HCT116 (cell line): ENCODE data around the gene SCRN2. TPM values are rescaled to one million over a fixed set of nuclear protein-coding genes. Genes with fewer than 3 reads are reported as not detected.

Source experiments
- ATAC-seq: fragments of 200-7000 bp; cut with Tn5 transposase; 2 replicates; pipeline ENCODE4 v1.9.1; 2020; ENCODE audit warnings: mild to moderate bottlenecking, moderate library complexity
- BruUV-seq: library from RNA; stranded (reverse); fragments of 400-500 nt; replicated peaks from 2 replicates; lab custom pipeline; 2021; lab: Mats Ljungman, UMichigan
- CTCF ChIA-PET: fragments of 300-600 bp; sonication (Branson Sonifier 250); formaldehyde crosslinking; loops from one replicate; lab custom pipeline; 2021; ENCODE audit warnings: antibody characterized with exemption; lab: Charles Lee
- POLR2A ChIA-PET: fragments of 300-600, 350-600 bp; sonication (Branson Sonifier 250); formaldehyde crosslinking; loops from one replicate; lab custom pipeline; 2021; ENCODE audit warnings: antibody characterized with exemption; lab: Charles Lee
- RAD21 ChIA-PET, 2 experiments: fragments of 300-600 bp; sonication (Branson Sonifier 250); formaldehyde crosslinking; loops; one replicate each; lab custom pipeline; 2023; ENCODE audit warnings: low total read pairs in 2 of 2; ENCODE audit not compliant: uncharacterized antibody in 2 of 2, unreplicated experiment in 2 of 2, low non-redundant PET in 1 of 2; lab: Charles Lee
- DNase-seq: peaks from one replicate; pipeline ENCODE4 v3.0.0-alpha.2; 2010; ENCODE audit warnings: low read depth, low spot score
- H2AFZ ChIP-seq: fragments of 200-600 bp; shearing (Covaris generic), sonication (generic); 2 replicates; pipeline ENCODE4 v1.6.1; 2017; ENCODE audit warnings: low read depth, mixed run types, mixed read lengths, antibody characterized with exemption, low read length; ENCODE audit not compliant: poor library complexity, severe bottlenecking
- H3K27ac ChIP-seq: 2 replicates; pipeline ENCODE4 v1.5.1; 2012; ENCODE audit warnings: low read depth, low read length
- H3K27me3 ChIP-seq: fragments of 200-600 bp; sonication (generic); 2 replicates; pipeline ENCODE4 v1.6.1; 2016; ENCODE audit warnings: mixed run types, low read length, mixed read lengths; ENCODE audit not compliant: insufficient read depth
- H3K36me3 ChIP-seq, 2 experiments: fragments of 200-500 bp in 1 of 2; fragments of 200-600 bp in 1 of 2; sonication (Bioruptor generic) in 1 of 2; sonication (generic) in 1 of 2; 2 replicates each; pipeline versions ENCODE4 v1.5.1 to v1.6.1; 2014 to 2016; ENCODE audit warnings: low read length in 2 of 2, inconsistent platforms in 1 of 2, mixed read lengths in 1 of 2, mixed run types in 1 of 2; ENCODE audit not compliant: insufficient read depth in 2 of 2, control insufficient read depth in 1 of 2
- H3K4me1 ChIP-seq, 2 experiments: fragments of 200-600 bp in 1 of 2; sonication (generic) in 1 of 2; 2 replicates each; pipeline versions ENCODE4 v1.5.1 to v1.6.1; 2012 to 2017; ENCODE audit warnings: low read length in 2 of 2, inconsistent platforms in 1 of 2, mild to moderate bottlenecking in 1 of 2, mixed read lengths in 1 of 2, mixed run types in 1 of 2, moderate library complexity in 1 of 2; ENCODE audit not compliant: insufficient read depth in 2 of 2, control insufficient read depth in 1 of 2
- H3K4me2 ChIP-seq: fragments of 200-600 bp; sonication (generic); 2 replicates; pipeline ENCODE4 v1.6.1; 2017; ENCODE audit warnings: mixed run types, low read length, mixed read lengths
- H3K4me3 ChIP-seq, 2 experiments: fragments of 200-600 bp in 1 of 2; sonication (generic) in 1 of 2; replicated peaks in 1 of 2; 2 replicates each; pipeline ENCODE4 v1.5.1; 2011 to 2016; ENCODE audit warnings: low read length in 2 of 2, control low read depth in 1 of 2, low read depth in 1 of 2, mild to moderate bottlenecking in 1 of 2, mixed read lengths in 1 of 2, mixed run types in 1 of 2
- H3K79me2 ChIP-seq: fragments of 200-600 bp; sonication (generic); 2 replicates; pipeline ENCODE4 v1.6.1; 2017; ENCODE audit warnings: mild to moderate bottlenecking, mixed run types, low read length, moderate library complexity, mixed read lengths; ENCODE audit not compliant: insufficient read depth
- H3K9ac ChIP-seq: fragments of 200-600 bp; sonication (generic); 2 replicates; pipeline ENCODE4 v1.6.1; 2016; ENCODE audit warnings: low read length, mixed read lengths
- H3K9me2 ChIP-seq: fragments of 200-600 bp; sonication (generic), shearing (Covaris generic); 2 replicates; pipeline ENCODE4 v1.6.1; 2017; ENCODE audit warnings: mixed run types, mild to moderate bottlenecking, moderate library complexity; ENCODE audit not compliant: insufficient read depth
- H3K9me3 ChIP-seq, 2 experiments: fragments of 200-500 bp in 1 of 2; fragments of 200-600 bp in 1 of 2; sonication (Bioruptor generic) in 1 of 2; sonication (generic) in 1 of 2; 2 replicates each; pipeline ENCODE4 v1.6.1; 2014 to 2017; ENCODE audit warnings: low read length in 2 of 2, mixed read lengths in 2 of 2, inconsistent platforms in 1 of 2, low read depth in 1 of 2, mild to moderate bottlenecking in 1 of 2, mixed run types in 1 of 2, moderate library complexity in 1 of 2; ENCODE audit not compliant: control insufficient read depth in 1 of 2, insufficient read depth in 1 of 2
- H4K20me1 ChIP-seq: fragments of 200-600 bp; sonication (generic), shearing (Covaris generic); 2 replicates; pipeline ENCODE4 v1.6.1; 2017; ENCODE audit warnings: mixed run types, mild to moderate bottlenecking, moderate library complexity; ENCODE audit not compliant: insufficient read depth
- ELF1 ChIP-seq: IDR thresholded peaks from 2 replicates; pipeline ENCODE4 v1.6.1; 2012; ENCODE audit warnings: low read depth, borderline replicate concordance
- EZH2 ChIP-seq: fragments of 200-600 bp; sonication (generic); IDR thresholded peaks from 2 replicates; pipeline ENCODE4 v1.6.1; 2017; ENCODE audit warnings: antibody characterized with exemption, mixed run types
- FOSL1 ChIP-seq: IDR thresholded peaks from 2 replicates; pipeline ENCODE4 v1.6.1; 2012; ENCODE audit warnings: low read depth
- POLR2A ChIP-seq: IDR thresholded peaks from 2 replicates; pipeline ENCODE4 v1.7.0; 2011; ENCODE audit warnings: borderline replicate concordance; ENCODE audit not compliant: insufficient read depth, insufficient read length; ENCODE audit errors: extremely low read depth
- RAD21 ChIP-seq: IDR thresholded peaks from 2 replicates; pipeline ENCODE4 v1.6.1; 2012; ENCODE audit warnings: low read depth, mild to moderate bottlenecking
- SIN3A ChIP-seq: IDR thresholded peaks from 2 replicates; pipeline ENCODE4 v1.6.1; 2012; ENCODE audit warnings: low read depth
- SP1 ChIP-seq: IDR thresholded peaks from 2 replicates; pipeline ENCODE4 v1.6.1; 2012; ENCODE audit warnings: low read depth
- SRF ChIP-seq: IDR thresholded peaks from 2 replicates; pipeline ENCODE4 v1.6.1; 2012; ENCODE audit warnings: low read depth
- YY1 ChIP-seq: IDR thresholded peaks from 2 replicates; pipeline ENCODE4 v1.6.1; 2011; ENCODE audit warnings: low read length, low read depth, moderate library complexity, mild to moderate bottlenecking; ENCODE audit not compliant: insufficient replicate concordance; ENCODE audit errors: extremely low read depth
- ZFX ChIP-seq: fragments of 450-650 bp; IDR thresholded peaks from 2 replicates; pipeline ENCODE4 v1.6.1; 2017
- intact Hi-C: fragments of 100-400 bp; cut with micrococcal nuclease; formaldehyde crosslinking; loops from 2 replicates; pipeline ENCODE4 v1.10.0; 2022
- total RNA-seq: library from RNA; stranded (reverse); gene quantifications from one replicate; pipeline ENCODE4 v1.2.1, GENCODE V29; 2021; ENCODE audit not compliant: unreplicated experiment
- TF ChIP-seq, protein P1 (sequence below): IDR thresholded peaks from 2 replicates; pipeline ENCODE4 v1.6.1; 2012; ENCODE audit warnings: low read depth
- TF ChIP-seq, protein P2 (sequence below): IDR thresholded peaks from 2 replicates; pipeline ENCODE4 v1.6.1; 2011; ENCODE audit warnings: mild to moderate bottlenecking, low read length, moderate library complexity; ENCODE audit not compliant: insufficient replicate concordance; ENCODE audit errors: extremely low read depth
- TF ChIP-seq, protein P3 (sequence below), 3 experiments: fragments of 200-600 bp in 1 of 3; sonication (generic) in 1 of 3; IDR thresholded peaks in 2 of 3; conservative IDR thresholded peaks in 1 of 3; 2 replicates each; pipeline ENCODE4 v1.5.1; 2012 to 2017; ENCODE audit warnings: low read depth in 2 of 3, low read length in 2 of 3, antibody characterized with exemption in 1 of 3, borderline replicate concordance in 1 of 3, control low read depth in 1 of 3, mild to moderate bottlenecking in 1 of 3, mixed read lengths in 1 of 3, mixed run types in 1 of 3, moderate library complexity in 1 of 3; ENCODE audit not compliant: insufficient read depth in 1 of 3

SCRN2 gene
- total RNA-seq, 1 experiment from 2014 or later = 53.2 TPM

GRCh38 chr17:47804461-47804860 lies 36.6 kb downstream of the SCRN2 start:
- TF ChIP-seq ZFX (no peak), EZH2 (no peak), RAD21 (no peak), SRF (no peak)
- TF ChIP-seq, protein P1, sequence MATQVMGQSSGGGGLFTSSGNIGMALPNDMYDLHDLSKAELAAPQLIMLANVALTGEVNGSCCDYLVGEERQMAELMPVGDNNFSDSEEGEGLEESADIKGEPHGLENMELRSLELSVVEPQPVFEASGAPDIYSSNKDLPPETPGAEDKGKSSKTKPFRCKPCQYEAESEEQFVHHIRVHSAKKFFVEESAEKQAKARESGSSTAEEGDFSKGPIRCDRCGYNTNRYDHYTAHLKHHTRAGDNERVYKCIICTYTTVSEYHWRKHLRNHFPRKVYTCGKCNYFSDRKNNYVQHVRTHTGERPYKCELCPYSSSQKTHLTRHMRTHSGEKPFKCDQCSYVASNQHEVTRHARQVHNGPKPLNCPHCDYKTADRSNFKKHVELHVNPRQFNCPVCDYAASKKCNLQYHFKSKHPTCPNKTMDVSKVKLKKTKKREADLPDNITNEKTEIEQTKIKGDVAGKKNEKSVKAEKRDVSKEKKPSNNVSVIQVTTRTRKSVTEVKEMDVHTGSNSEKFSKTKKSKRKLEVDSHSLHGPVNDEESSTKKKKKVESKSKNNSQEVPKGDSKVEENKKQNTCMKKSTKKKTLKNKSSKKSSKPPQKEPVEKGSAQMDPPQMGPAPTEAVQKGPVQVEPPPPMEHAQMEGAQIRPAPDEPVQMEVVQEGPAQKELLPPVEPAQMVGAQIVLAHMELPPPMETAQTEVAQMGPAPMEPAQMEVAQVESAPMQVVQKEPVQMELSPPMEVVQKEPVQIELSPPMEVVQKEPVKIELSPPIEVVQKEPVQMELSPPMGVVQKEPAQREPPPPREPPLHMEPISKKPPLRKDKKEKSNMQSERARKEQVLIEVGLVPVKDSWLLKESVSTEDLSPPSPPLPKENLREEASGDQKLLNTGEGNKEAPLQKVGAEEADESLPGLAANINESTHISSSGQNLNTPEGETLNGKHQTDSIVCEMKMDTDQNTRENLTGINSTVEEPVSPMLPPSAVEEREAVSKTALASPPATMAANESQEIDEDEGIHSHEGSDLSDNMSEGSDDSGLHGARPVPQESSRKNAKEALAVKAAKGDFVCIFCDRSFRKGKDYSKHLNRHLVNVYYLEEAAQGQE = no peak
- Histone ChIP-seq H3K4me1 (peaks cover 2 to 3% of the 10 kb centered on the region in 2 experiments), H3K27ac (no peak overlapping the region), H3K9ac (no peak overlapping the region), H2AFZ (no peak overlapping the region), H3K36me3 (peaks cover 11% of the 10 kb centered on the region in 2 experiments; a peak in 2 of 4 replicates), H3K4me2 (no peak overlapping the region), H3K4me3 (no peak overlapping the region), H3K9me2 (no peaks in the 10 kb centered on the region), H3K9me3 (no peaks in the 10 kb centered on the region), H3K79me2 (no peaks in the 10 kb centered on the region), H3K27me3 (peaks cover 11% of the 10 kb centered on the region; the same call in 1 of the 2 replicates), H4K20me1 (no peaks in the 10 kb centered on the region)
- intact Hi-C loops = loop anchor here (5.0 kb wide), 1 partner anchor 72 kb away; the partner anchor contains the start of gene TBX21
- RAD21 ChIA-PET = no interaction called here
- CTCF ChIA-PET = no interaction called here
- POLR2A ChIA-PET = no interaction called here
- no TSS peak for BruUV-seq
- ATAC-seq (no peak), DNase-seq (no peak)

GRCh38 chr17:47803751-47804150 lies 37.3 kb downstream of the SCRN2 start:
- RAD21 ChIA-PET = no interaction called here
- H3K9me2 ChIP-seq = no peaks in the 10 kb centered on the region
- H3K27me3 ChIP-seq = peaks cover 11% of the 10 kb centered on the region; the same call in 1 of the 2 replicates
- peaks cover 4 to 5% of the 10 kb centered on the region in 2 experiments; a peak in 2 of 4 replicates for H3K36me3 ChIP-seq
- ATAC-seq = no peak
- no peak overlapping the region for H3K4me3 ChIP-seq
- intact Hi-C loops = loop anchor here (5.0 kb wide), 1 partner anchor 71 kb away; the partner anchor contains the start of gene TBX21
- H4K20me1 ChIP-seq = no peaks in the 10 kb centered on the region
- no peaks in the 10 kb centered on the region for H3K4me1 ChIP-seq
- H3K9ac ChIP-seq = no peak overlapping the region
- H3K9me3 ChIP-seq = no peaks in the 10 kb centered on the region
- CTCF ChIA-PET = no interaction called here
- BruUV-seq = no TSS peak
- POLR2A ChIA-PET = no interaction called here
- no peaks in the 10 kb centered on the region for H3K79me2 ChIP-seq
- no peak overlapping the region for H3K4me2 ChIP-seq
- no peak overlapping the region for H2AFZ ChIP-seq
- no peak for DNase-seq
- H3K27ac ChIP-seq = no peak overlapping the region
- TF ChIP-seq POLR2A = no peak
- TF ChIP-seq, protein P2, sequence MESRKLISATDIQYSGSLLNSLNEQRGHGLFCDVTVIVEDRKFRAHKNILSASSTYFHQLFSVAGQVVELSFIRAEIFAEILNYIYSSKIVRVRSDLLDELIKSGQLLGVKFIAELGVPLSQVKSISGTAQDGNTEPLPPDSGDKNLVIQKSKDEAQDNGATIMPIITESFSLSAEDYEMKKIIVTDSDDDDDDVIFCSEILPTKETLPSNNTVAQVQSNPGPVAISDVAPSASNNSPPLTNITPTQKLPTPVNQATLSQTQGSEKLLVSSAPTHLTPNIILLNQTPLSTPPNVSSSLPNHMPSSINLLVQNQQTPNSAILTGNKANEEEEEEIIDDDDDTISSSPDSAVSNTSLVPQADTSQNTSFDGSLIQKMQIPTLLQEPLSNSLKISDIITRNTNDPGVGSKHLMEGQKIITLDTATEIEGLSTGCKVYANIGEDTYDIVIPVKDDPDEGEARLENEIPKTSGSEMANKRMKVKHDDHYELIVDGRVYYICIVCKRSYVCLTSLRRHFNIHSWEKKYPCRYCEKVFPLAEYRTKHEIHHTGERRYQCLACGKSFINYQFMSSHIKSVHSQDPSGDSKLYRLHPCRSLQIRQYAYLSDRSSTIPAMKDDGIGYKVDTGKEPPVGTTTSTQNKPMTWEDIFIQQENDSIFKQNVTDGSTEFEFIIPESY = no peak
- TF ChIP-seq RAD21 = no peak
- no peak for TF ChIP-seq ELF1
- TF ChIP-seq SIN3A = no peak
- TF ChIP-seq SP1 = no peak
- TF ChIP-seq FOSL1 = no peak
- TF ChIP-seq, protein P3, sequence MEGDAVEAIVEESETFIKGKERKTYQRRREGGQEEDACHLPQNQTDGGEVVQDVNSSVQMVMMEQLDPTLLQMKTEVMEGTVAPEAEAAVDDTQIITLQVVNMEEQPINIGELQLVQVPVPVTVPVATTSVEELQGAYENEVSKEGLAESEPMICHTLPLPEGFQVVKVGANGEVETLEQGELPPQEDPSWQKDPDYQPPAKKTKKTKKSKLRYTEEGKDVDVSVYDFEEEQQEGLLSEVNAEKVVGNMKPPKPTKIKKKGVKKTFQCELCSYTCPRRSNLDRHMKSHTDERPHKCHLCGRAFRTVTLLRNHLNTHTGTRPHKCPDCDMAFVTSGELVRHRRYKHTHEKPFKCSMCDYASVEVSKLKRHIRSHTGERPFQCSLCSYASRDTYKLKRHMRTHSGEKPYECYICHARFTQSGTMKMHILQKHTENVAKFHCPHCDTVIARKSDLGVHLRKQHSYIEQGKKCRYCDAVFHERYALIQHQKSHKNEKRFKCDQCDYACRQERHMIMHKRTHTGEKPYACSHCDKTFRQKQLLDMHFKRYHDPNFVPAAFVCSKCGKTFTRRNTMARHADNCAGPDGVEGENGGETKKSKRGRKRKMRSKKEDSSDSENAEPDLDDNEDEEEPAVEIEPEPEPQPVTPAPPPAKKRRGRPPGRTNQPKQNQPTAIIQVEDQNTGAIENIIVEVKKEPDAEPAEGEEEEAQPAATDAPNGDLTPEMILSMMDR (IDR thresholded peaks at IDR 0.05 in 2 of 3, conservative IDR thresholded peaks at IDR 0.05 in 1 of 3; ENCODE audit: borderline replicate concordance in 1 of 3, insufficient read depth in 1 of 3, low read depth in 2 of 3, low read length in 2 of 3) = no peak
- no peak for TF ChIP-seq YY1
